GM06990 (cell line): ENCODE data around the gene KIFC1.

ENCODE experiments used
- DNase-seq: peaks from one replicate; pipeline ENCODE4 v3.0.0-alpha.2; 2011; ENCODE audit not compliant: insufficient read length; ENCODE audit errors: extremely low read depth
- H3K27me3 ChIP-seq: replicated peaks from 2 replicates; pipeline ENCODE4 v1.6.0; 2011; ENCODE audit warnings: low read length; ENCODE audit not compliant: control insufficient read depth, insufficient read depth
- H3K36me3 ChIP-seq: 2 replicates; pipeline ENCODE4 v1.5.1; 2011; ENCODE audit warnings: low read length; ENCODE audit not compliant: control insufficient read depth, insufficient read depth
- H3K4me3 ChIP-seq: replicated peaks from 2 replicates; pipeline ENCODE4 v1.5.1; 2011; ENCODE audit warnings: low read depth, mild to moderate bottlenecking, control low read depth, low read length
- TF ChIP-seq, protein P1 (sequence below): IDR thresholded peaks from 2 replicates; pipeline ENCODE4 v1.5.1; 2011; ENCODE audit warnings: low read length, control low read depth, mild to moderate bottlenecking, inconsistent platforms; ENCODE audit not compliant: insufficient read depth, poor library complexity, severe bottlenecking

KIFC1 gene

DNA sequence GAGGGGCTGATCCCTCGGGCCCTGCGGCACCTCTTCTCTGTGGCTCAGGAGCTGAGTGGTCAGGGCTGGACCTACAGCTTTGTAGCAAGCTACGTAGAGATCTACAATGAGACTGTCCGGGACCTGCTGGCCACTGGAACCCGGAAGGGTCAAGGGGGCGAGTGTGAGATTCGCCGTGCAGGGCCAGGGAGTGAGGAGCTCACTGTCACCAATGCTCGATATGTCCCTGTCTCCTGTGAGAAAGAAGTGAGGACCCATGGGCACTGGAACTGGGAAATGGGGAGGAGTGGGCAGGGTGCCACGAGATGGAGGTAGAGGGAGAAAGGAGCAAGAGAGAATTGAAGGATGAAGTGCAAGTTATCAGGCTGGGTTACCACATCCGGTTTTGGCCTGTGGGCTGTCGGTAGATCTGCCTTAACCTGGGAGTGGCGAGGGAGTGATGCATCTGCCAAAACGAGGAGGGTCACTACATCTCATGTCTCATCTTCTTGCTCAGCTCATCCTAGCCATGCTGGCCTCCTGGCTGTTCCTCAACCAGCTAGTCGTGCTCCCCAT, 13.8 kb downstream of the KIFC1 start:
- TF ChIP-seq, protein P1, sequence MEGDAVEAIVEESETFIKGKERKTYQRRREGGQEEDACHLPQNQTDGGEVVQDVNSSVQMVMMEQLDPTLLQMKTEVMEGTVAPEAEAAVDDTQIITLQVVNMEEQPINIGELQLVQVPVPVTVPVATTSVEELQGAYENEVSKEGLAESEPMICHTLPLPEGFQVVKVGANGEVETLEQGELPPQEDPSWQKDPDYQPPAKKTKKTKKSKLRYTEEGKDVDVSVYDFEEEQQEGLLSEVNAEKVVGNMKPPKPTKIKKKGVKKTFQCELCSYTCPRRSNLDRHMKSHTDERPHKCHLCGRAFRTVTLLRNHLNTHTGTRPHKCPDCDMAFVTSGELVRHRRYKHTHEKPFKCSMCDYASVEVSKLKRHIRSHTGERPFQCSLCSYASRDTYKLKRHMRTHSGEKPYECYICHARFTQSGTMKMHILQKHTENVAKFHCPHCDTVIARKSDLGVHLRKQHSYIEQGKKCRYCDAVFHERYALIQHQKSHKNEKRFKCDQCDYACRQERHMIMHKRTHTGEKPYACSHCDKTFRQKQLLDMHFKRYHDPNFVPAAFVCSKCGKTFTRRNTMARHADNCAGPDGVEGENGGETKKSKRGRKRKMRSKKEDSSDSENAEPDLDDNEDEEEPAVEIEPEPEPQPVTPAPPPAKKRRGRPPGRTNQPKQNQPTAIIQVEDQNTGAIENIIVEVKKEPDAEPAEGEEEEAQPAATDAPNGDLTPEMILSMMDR, result no peak
- Histone ChIP-seq H3K36me3 (peaks cover 27% of the 10 kb centered on the region), H3K4me3 (no peak overlapping the region), H3K27me3 (no peaks in the 10 kb centered on the region)
- no peak for DNase-seq

- no peak for DNase-seq
- H3K36me3 ChIP-seq, result peaks cover 27% of the 10 kb centered on the region
- TF ChIP-seq, protein P1, result no peak
- no peaks in the 10 kb centered on the region for H3K27me3 ChIP-seq
- no peak overlapping the region for H3K4me3 ChIP-seq
These were observed 14.5 kb downstream of the KIFC1 start for GRCh38 chr6:33406126-33406525.

GRCh38 chr6:33407132-33407718, 15.6 kb downstream of the KIFC1 start:
- H3K4me3 ChIP-seq, result no peak overlapping the region
- DNase-seq, result no peak
- peaks cover 27% of the 10 kb centered on the region for H3K36me3 ChIP-seq
- TF ChIP-seq, protein P1, result peak; percentile 12
- no peaks in the 10 kb centered on the region for H3K27me3 ChIP-seq

- peaks cover 27% of the 10 kb centered on the region for H3K36me3 ChIP-seq
- no peaks in the 10 kb centered on the region for H3K27me3 ChIP-seq
- TF ChIP-seq, protein P1, result no peak
- DNase-seq, result peak; percentile 99
- peak overlapping the region; percentile 73 for H3K4me3 ChIP-seq
These were observed 18.6 kb downstream of the KIFC1 start for GRCh38 chr6:33410050-33410710.

- Histone ChIP-seq H3K36me3 (peaks cover 21% of the 10 kb centered on the region), H3K27me3 (no peaks in the 10 kb centered on the region), H3K4me3 (peak within 1 kb of the TSS; percentile 73)
- TF ChIP-seq, protein P1, result no peak
- DNase-seq, result no peak
These were observed 19.3 kb downstream of the KIFC1 start, which contains the start of gene PHF1 for GRCh38 chr6:33410711-33411631. Gene PHF1, plus strand, starts transcription at chr6:33411014. Its CDS starts 1,250 bp downstream, at chr6:33412264.
